Stimulated activated CD4-positive, alpha-beta T cell treated with anti-CD3 and anti-CD28 coated beads, Interleukin-1b, Interleukin-23, amount 100 ng/mL, for 24 hours (primary cell): ENCODE results near the gene KLHL15.
"Not testable (repeated sequence)": the region's sequence is repeated elsewhere in the genome, so short reads cannot be mapped to it uniquely, and the experiment has no call there.

Source experiments
- DNase-seq, 4 experiments: peaks; one replicate each; pipeline ENCODE4 v3.0.0-alpha.2; 2020; ENCODE audit warnings: low read depth in 4 of 4, low spot score in 1 of 4

KLHL15 gene, protein sequence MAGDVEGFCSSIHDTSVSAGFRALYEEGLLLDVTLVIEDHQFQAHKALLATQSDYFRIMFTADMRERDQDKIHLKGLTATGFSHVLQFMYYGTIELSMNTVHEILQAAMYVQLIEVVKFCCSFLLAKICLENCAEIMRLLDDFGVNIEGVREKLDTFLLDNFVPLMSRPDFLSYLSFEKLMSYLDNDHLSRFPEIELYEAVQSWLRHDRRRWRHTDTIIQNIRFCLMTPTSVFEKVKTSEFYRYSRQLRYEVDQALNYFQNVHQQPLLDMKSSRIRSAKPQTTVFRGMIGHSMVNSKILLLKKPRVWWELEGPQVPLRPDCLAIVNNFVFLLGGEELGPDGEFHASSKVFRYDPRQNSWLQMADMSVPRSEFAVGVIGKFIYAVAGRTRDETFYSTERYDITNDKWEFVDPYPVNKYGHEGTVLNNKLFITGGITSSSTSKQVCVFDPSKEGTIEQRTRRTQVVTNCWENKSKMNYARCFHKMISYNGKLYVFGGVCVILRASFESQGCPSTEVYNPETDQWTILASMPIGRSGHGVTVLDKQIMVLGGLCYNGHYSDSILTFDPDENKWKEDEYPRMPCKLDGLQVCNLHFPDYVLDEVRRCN

DNA sequence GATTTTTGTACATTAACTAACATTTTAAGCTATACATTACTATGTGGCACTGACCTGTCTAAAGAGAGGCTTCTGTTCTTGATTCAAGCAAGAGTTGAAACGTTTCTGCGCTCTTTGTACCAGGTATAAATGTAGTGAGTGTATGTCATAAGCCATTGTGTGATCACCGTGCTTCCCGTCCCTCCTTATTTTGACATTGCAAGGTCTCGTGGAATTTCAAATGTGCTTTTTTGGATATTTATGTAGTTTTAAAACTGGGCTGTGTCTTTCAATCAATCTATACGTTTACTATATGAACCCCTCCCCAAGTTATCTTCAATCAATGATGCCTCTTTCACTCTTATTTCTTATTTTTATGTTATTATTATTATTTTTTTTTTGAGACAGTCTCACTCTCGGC, at the start of gene KLHL15:
TSS of gene KLHL15 (minus strand) at position 101 of the 400 bp plus-strand sequence. CDS start 20,493 bp downstream, outside the sequence.
- DNase-seq: no peak

DNA sequence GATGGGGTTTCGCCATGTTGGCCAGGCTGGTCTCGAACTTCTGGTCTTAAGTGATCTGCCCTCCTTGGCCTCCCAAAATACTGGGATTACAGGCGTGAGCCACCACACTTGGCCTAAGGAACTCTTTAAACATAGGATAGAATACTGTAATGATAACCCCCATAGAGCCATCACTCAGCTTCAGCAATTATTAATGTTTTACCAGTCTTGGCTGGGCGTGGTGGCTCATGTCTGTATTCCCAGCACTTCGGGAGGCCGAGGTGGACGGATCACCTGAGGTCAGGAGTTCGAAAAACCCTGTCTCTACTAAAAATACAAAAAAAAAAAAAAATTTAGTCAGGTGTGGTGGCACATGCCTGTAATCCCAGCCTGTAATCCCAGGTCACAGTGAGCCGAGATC, 42.9 kb upstream of the KLHL15 start:
- DNase-seq: no peak

DNA sequence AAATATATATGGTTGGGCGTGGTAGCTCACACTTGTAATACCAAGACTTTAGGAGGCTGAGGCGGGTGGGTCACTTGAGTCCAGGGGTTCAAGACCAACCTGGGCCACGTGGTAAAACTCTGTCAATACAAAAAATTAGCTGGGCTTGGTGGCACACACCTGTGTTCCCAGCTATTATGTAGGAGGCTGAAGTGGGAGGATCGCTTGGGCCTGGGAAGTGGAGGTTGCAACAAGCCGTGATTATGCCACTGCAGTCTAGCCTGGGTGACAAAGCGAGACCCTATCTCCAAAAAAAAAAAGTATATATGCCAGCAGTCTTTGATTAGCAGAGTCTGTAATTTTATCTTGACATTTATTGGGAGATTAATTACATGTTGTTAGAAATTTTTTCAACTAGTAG, 36.5 kb upstream of the KLHL15 start:
- DNase-seq: no peak

DNA sequence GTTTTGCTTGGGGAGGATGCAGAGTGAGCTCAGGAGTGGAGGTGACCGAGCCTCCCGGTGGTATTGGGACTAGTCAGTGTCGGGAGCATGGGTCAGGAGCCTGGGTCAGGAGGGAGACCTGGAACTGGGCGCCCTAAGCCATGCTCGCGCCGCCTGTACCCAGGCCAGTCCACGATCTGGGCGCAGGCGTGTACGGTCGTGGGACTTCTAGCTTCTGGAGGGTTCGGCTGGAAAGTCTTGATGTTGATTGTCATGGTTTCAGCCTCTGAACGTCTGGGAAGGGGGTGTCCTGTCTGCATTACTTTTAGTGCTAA, 28.0 kb upstream of the KLHL15 start:
- no peak for DNase-seq

- DNase-seq: peak; percentile 46 to 71 (median 66)
Observed at GRCh38 chrX:24054182-24055042, 27.4 kb upstream of the KLHL15 start, which contains the start of gene EIF2S3. Gene EIF2S3 (plus strand): TSS chrX:24054956. CDS start chrX:24054969, 13 bp downstream.

DNA sequence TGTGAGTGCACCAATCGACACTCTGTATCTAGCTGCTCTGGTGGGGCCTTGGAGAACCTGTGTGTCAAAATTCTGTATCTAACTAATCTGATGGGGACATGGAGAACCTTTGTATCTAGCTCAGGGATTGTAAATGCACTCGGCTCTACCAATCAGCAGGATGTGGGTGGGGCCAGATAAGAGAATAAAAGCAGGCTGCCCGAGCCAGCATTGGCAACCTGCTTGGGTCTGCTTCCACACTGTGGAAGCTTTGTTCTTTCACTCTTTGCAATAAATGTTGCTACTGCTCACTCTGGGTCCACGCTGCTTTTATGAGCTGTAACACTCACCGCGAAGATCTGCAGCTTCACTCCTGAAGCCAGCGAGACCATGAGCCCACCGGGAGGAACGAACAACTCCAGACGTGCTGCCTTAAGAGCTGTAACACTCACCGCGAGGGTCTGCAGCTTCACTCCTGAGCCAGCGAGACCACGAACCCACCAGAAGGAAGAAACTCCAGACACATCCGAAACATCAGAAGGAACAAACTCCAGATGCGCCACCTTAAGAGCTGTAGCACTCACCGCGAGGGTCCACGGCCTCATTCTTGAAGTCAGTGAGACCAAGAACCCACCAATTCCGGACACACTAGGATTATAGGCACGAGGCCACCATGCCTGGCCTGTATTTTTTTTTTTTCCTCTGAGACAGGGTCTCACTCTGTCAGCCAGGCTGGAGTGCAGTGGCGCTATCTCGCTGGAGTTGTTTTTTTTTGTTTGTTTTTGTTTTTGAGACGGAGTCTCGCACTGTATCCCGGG, 23.7 kb upstream of the KLHL15 start:
- not testable (repeated sequence) for DNase-seq

DNA sequence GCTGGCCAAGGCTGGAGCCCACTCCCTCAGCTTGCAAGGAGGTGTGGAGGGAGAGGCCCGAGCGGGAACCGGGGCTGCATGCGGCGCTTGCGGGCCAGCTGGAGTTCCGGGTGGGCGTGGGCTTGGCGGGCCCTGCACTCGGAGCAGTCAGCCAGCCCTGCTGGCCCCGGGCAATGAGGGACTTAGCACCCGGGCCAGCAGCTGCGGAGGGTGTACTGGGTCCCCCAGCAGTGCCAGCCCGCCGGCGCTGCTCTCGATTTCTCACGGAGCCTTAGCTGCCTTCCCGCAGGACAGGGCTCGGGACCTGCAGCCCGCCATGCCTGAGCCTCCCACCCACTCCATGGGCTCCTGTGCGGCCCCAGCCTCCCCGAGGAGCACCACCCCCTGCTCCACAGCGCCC, 22.7 kb upstream of the KLHL15 start:
- DNase-seq: not testable (repeated sequence)

DNA sequence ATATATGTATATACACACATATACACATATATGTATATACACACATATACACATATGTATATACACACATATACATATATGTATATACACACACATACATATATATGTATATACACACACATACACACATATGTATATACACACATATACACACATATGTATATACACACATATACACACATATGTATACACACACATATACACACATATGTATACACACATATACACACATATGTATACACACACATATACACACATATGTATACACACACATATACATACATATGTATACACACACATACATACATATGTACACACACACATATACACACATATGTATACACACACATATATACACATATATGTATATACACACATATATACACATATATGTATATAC, 19.1 kb upstream of the KLHL15 start:
- DNase-seq: not testable (repeated sequence)

DNA sequence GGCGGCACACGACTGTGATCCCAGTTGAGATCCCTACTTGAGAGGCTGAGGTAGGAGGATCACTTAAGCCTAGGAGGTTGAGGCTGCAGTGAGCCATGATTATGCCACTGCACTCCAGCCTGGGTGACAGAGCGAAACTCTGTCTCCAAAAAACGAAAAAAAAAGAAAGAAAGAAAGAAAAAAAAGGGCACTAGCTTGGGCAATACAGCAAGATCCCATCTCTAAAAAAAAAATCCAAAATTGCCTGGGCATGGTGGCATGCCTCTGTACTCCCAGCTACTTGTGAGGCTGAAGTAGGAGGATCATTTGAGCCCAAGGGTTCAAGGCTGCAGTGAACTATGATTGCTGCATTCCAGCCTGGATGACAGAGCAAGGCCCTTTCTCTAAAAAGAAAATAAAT, 10.7 kb upstream of the KLHL15 start:
- no peak for DNase-seq

DNA sequence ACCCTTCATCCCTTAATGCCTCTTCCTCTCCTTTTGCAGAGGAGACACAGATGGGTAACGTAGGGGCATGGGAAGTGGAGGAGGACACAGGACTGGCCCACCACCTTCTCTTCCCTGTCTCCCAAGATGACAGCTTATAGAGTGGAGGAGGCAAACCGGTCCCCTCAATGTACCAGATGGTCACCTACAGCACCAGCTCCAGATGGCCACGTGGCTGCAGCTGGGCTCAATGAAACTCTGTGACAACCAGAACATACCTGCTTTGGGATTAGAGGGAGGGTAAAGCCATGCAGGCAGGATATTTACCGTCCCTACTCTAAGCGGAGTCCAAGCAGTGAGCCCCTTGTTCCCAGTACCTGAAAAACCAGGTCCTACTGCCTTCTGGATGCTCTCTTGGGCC, 7.5 kb upstream of the KLHL15 start:
- no peak for DNase-seq

GRCh38 chrX:24030597-24030996, 3.6 kb upstream of the KLHL15 start:
- DNase-seq: no peak

DNA sequence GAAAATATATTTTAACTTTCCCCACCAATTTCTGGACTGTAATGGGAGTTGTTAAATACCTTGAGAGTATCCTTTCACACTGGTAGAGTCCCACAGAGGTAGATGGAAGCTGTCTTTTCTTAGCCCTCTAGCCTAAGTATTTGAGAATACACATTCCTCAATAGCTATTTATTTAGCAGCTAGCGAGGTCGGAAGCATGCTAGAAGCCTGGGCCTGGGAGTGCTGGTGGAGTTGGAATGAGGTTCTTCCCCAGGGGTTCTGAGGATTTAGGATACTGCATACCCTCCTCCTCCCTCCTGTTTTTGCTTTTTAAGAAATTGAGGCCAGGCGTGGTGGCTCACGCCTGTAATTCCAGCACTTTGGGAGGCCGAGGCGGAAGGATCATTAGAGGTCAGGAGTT, 999 bp upstream of the KLHL15 start:
- no peak for DNase-seq

GRCh38 chrX:24026432-24026831, 554 bp downstream of the KLHL15 start:
- no peak for DNase-seq

- DNase-seq: peak in 1 of 4 experiments; percentile 2
Observed at GRCh38 chrX:24025741-24026403, 1.1 kb downstream of the KLHL15 start.

DNA sequence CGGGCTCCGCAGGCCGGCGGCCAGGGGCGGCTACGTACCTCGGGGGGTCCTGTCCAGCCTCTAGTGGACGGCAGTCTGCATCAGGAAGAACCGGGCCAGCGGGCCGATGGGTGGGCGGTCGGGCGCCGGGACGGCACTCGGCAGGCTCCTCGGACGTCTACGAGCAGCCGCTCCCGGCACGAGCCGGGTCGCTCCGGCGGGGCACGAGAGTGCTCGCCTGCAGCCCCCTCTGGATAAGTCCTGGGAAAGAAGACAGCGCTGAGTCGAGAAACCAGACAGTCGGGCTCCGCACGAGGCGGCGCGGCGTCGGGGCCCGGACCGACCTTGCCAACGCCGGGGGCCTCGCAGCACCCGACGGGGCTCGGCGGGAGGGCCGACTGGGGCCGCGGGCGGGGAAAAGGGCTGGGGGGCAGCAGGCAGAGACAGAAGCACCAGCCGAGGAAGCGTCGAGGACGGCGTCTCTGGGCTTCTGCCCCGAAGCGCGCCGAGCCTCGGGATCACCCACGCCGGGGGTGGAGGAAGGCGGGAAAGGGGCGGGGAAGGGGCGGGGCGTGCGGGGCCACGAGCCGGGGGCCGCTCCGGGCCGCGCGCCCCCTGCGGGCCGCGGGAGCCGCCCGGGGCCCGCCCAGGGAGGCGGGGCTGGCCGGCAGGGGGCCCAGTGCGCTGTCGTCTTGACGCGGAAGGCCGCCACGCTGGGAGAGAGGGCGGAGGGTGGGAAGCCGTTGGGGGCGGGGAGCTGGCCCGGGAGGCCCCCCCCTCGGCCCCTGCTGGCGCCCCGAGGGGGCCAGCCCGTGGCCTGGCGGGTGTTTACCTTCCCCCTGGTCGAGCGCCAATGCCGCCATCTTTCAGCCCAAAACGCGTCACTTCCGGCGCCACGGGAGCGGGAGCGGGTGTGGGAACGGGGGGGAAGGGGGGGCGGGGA, 1.9 kb downstream of the KLHL15 start:
- peak; percentile 49 to 74 (median 67) for DNase-seq

GRCh38 chrX:24023972-24024669, 2.9 kb downstream of the KLHL15 start:
- no peak for DNase-seq

DNA sequence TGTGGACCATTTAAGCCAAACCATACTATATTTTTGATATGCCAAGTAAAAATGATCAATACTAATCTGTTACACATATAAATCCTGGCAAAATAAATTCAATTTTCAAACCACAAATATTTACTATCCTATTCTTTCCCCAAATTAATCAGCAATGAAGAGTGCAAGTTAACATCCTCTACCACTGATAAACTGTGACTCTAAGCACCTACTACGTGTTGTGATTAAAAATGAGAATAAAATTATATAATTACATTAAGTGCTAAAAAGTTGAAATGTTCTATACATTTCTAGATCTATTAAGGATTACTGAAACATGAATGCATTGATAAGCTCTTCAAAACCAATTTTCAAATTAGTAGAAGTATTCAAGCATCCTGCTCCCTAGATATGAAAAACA, 3.4 kb downstream of the KLHL15 start:
- DNase-seq: no peak

- no peak for DNase-seq
Observed at GRCh38 chrX:24020306-24020876, 6.6 kb downstream of the KLHL15 start.
